Measurements from ENCODE around the gene CACNA1B.

GRCh38 chr9:138053996-138054752, 176.6 kb downstream of the CACNA1B start:
- TF ChIP-seq CTCF (IDR thresholded peaks at IDR 0.05; ENCODE audit: borderline replicate concordance, extremely low read depth, low read length, poor library complexity, severe bottlenecking) (peak; percentile 31), EZH2 (IDR thresholded peaks at IDR 0.05; ENCODE audit: borderline replicate concordance, low read depth, low read length, severe bottlenecking) (no peak)
